ENCODE data around the gene SYNE4. TPM values are rescaled to one million over a fixed set of nuclear protein-coding genes. Genes with fewer than 3 reads are reported as not detected.

SYNE4 gene
- total RNA-seq, 1 experiment from 2014 or later = 48.5 TPM

- POLR2A ChIA-PET = interaction anchor here (0.6 kb wide), 1 partner anchor 27 kb away, joined by 9 read pairs; the partner anchor contains the start of gene ALKBH6
- Mint-ChIP-seq H3K27me3 (ENCODE audit: insufficient read depth, unreplicated experiment) (peaks cover 15% of the 10 kb centered on the region), H3K4me1 (ENCODE audit: low read depth, unreplicated experiment) (no peaks in the 10 kb centered on the region), H3K36me3 (ENCODE audit: insufficient read depth, unreplicated experiment) (peaks cover 6% of the 10 kb centered on the region), H3K27ac (ENCODE audit: unreplicated experiment) (no peak overlapping the region), H3K4me3 (ENCODE audit: unreplicated experiment) (peak overlapping the region; percentile 66), H3K9me3 (ENCODE audit: unreplicated experiment) (no peaks in the 10 kb centered on the region)
- CTCF ChIA-PET = interaction anchor here (0.6 kb wide), 1 partner anchor 1936 kb away, joined by 3 read pairs; no protein-coding TSS in a partner anchor
- BruUV-seq (replicated peaks) = no TSS peak
- Histone ChIP-seq H3K9me3 (peaks cover 8% of the 10 kb centered on the region; the same call in 1 of the 2 replicates), H3K27me3 (replicated peaks; ENCODE audit: control insufficient read depth, insufficient read depth, low read length) (peaks cover 2% of the 10 kb centered on the region), H3K36me3 (ENCODE audit: control insufficient read depth, insufficient read depth, low read length) (no peaks in the 10 kb centered on the region), H3K4me1 (no peaks in the 10 kb centered on the region), H3K4me3 (ENCODE audit: low read depth, low read length) (peak overlapping the region; percentile 44)
- intact Hi-C loops (cut with micrococcal nuclease; ENCODE audit: unreplicated experiment) = no loop called here
- DNase-seq = no peak
- TF ChIP-seq CTCF (IDR thresholded peaks at IDR 0.05; ENCODE audit: insufficient read depth in 1 of 2, low read depth in 1 of 2, low read length in 1 of 2, severe bottlenecking in 1 of 2, unreplicated experiment in 1 of 2) = no peak
These were observed 21.1 kb downstream of the SYNE4 start for GRCh38 chr19:35987571-35987896.

- peak in 1 of 2 experiments; percentile 46 for DNase-seq
- Histone ChIP-seq H3K4me3 (ENCODE audit: low read depth, low read length) (peak overlapping the region; percentile 44), H3K9me3 (peaks cover 8% of the 10 kb centered on the region; the same call in 1 of the 2 replicates), H3K27me3 (replicated peaks; ENCODE audit: control insufficient read depth, insufficient read depth, low read length) (peaks cover 2% of the 10 kb centered on the region), H3K36me3 (ENCODE audit: control insufficient read depth, insufficient read depth, low read length) (no peaks in the 10 kb centered on the region), H3K4me1 (no peaks in the 10 kb centered on the region)
- Mint-ChIP-seq H3K9me3 (ENCODE audit: unreplicated experiment) (no peaks in the 10 kb centered on the region), H3K4me1 (ENCODE audit: low read depth, unreplicated experiment) (no peaks in the 10 kb centered on the region), H3K27ac (ENCODE audit: unreplicated experiment) (no peak overlapping the region), H3K27me3 (ENCODE audit: insufficient read depth, unreplicated experiment) (peaks cover 15% of the 10 kb centered on the region), H3K36me3 (ENCODE audit: insufficient read depth, unreplicated experiment) (peaks cover 6% of the 10 kb centered on the region), H3K4me3 (ENCODE audit: unreplicated experiment) (peak overlapping the region; percentile 66)
- ChIA-PET POLR2A (interaction anchor here (0.6 kb wide), 2 partner anchors 9 to 27 kb away, joined by 3 to 9 read pairs; partner anchors contain the start of gene ALKBH6), CTCF (interaction anchor here (0.6 kb wide), 2 partner anchors 187 to 1937 kb away, joined by 3 read pairs; no protein-coding TSS in a partner anchor)
- peak in 1 of 2 experiments; percentile 12 for TF ChIP-seq CTCF (IDR thresholded peaks at IDR 0.05; ENCODE audit: insufficient read depth in 1 of 2, low read depth in 1 of 2, low read length in 1 of 2, severe bottlenecking in 1 of 2, unreplicated experiment in 1 of 2)
- intact Hi-C loops (cut with micrococcal nuclease; ENCODE audit: unreplicated experiment) = no loop called here
- BruUV-seq (replicated peaks) = no TSS peak
These were observed 21.7 kb downstream of the SYNE4 start for GRCh38 chr19:35986664-35987570.

- H3K9me3 Mint-ChIP-seq (ENCODE audit: unreplicated experiment) = no peaks in the 10 kb centered on the region
- H3K36me3 Mint-ChIP-seq (ENCODE audit: insufficient read depth, unreplicated experiment) = peaks cover 6% of the 10 kb centered on the region
- Histone ChIP-seq H3K4me1 (no peaks in the 10 kb centered on the region), H3K9me3 (peaks cover 8% of the 10 kb centered on the region; the same call in 1 of the 2 replicates), H3K36me3 (ENCODE audit: control insufficient read depth, insufficient read depth, low read length) (no peaks in the 10 kb centered on the region), H3K27me3 (replicated peaks; ENCODE audit: control insufficient read depth, insufficient read depth, low read length) (peaks cover 2% of the 10 kb centered on the region), H3K4me3 (ENCODE audit: low read depth, low read length) (no peak overlapping the region)
- TF ChIP-seq CTCF (IDR thresholded peaks at IDR 0.05; ENCODE audit: insufficient read depth in 1 of 2, low read depth in 1 of 2, low read length in 1 of 2, severe bottlenecking in 1 of 2, unreplicated experiment in 1 of 2) = no peak
- no peak for DNase-seq
- no peaks in the 10 kb centered on the region for H3K4me1 Mint-ChIP-seq (ENCODE audit: low read depth, unreplicated experiment)
- no peak overlapping the region for H3K27ac Mint-ChIP-seq (ENCODE audit: unreplicated experiment)
- CTCF ChIA-PET = interaction anchor here (0.6 to 0.7 kb wide), 2 partner anchors 96 to 187 kb away, joined by 3 to 4 read pairs; no protein-coding TSS in a partner anchor
- intact Hi-C loops (cut with micrococcal nuclease; ENCODE audit: unreplicated experiment) = no loop called here
- H3K4me3 Mint-ChIP-seq (ENCODE audit: unreplicated experiment) = peak overlapping the region; percentile 66
- H3K27me3 Mint-ChIP-seq (ENCODE audit: insufficient read depth, unreplicated experiment) = peaks cover 17% of the 10 kb centered on the region
- POLR2A ChIA-PET = no interaction called here
- BruUV-seq (replicated peaks) = no TSS peak
These were observed 22.5 kb downstream of the SYNE4 start for GRCh38 chr19:35986111-35986510.

Measured in Caco-2 (cell line).